Superior temporal gyrus (tissue), 1 donor: ENCODE data around the gene PDYN.

Experiments
- DNase-seq: peaks from one replicate; pipeline ENCODE4 v3.0.0-alpha.2; 2016; ENCODE audit errors: extremely low spot score

Gene PDYN

DNA sequence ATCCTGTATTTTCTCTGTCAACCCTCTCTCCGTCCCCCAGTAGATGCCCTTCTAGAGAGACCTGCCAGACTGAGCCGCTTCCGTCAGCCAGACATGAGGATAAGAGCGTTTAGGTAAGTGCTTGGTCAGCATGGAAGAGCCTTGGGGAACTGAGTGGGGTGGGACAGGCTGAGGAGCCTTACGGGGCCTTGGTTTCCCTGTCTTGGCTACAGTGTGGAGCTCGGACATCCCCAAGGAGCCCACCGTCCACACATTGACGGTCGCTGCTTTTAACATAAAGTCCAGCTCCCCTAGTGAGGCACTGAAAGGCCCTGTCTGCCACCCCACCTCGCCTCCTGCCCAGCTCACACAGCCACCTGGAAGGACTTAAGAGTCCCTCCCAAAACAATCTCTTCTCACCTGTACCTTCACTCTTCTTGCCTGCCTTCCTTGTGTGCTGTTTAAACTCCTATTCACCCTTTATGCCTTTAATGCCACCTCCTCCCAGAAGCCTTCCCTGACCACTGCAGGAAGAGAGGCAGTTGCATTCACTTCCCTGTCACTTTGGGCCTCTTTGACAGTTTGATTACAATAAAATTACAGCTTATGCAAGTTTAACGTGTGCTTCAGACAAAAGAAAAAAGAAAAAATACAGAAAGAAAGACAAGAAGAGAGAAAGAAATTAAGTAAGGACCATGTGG lies 42.3 kb downstream of the PDYN start:
- no peak for DNase-seq

GRCh38 chr20:1950836-1951235 lies 43.0 kb downstream of the PDYN start:
- DNase-seq = no peak

DNA sequence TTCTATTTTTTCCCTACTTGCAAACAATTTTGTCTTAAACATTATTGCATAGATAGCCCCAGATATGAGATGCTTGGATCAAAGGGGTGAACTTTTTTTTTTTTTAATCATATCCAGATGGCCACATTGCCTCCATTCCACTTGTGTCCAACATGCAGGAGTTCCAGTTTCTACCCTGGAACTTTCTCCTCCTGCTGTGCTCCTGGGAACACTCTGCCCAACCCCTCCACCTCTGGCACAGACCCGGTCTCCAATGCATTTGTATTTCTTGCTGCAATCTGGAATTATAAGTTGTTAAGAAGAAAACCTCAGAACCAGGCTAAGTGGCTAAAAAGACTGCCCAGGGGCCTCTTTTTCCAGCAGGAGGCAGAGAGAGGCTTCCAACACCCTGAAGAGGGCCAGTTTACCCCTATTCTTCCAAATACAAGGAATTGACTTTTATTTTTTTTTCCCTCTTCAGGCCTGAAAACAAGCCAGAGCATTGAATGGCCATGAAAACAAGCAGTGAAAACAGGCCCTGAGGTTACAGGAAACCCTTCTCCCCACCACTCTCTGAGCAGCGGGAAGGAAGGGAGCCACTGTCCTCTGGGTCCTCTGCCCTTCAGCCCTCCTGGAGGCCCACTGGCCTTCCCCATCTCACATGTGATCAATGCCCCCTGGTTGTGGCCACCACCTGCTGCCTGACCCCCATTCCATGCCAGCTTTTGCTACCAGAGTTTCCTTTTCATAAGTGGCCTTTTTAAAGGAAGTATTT lies 44.3 kb downstream of the PDYN start:
- DNase-seq = no peak

DNA sequence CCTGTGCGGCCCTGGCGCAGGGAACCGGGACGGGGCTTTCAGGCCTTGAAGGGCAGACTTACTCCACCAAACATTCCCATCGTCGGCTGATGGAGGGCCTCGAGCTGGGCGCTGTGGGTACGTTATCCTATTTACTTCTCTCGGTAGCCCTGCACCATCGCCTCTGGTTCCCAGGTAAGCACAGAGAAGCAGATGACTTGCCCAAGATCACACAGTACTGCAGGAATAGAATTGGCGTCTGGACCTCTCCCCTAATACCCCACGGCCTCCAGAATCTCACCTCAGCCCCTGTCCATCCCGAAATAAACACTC lies 46.4 kb downstream of the PDYN start:
- DNase-seq = no peak

- DNase-seq = no peak
Measured at GRCh38 chr20:1946762-1947534, 46.9 kb downstream of the PDYN start.

GRCh38 chr20:1946442-1946761 lies 47.5 kb downstream of the PDYN start:
- DNase-seq = no peak

- no peak for DNase-seq
Measured at GRCh38 chr20:1945660-1946059, 48.2 kb downstream of the PDYN start.

GRCh38 chr20:1945134-1945618 lies 48.7 kb downstream of the PDYN start:
- DNase-seq = no peak

DNA sequence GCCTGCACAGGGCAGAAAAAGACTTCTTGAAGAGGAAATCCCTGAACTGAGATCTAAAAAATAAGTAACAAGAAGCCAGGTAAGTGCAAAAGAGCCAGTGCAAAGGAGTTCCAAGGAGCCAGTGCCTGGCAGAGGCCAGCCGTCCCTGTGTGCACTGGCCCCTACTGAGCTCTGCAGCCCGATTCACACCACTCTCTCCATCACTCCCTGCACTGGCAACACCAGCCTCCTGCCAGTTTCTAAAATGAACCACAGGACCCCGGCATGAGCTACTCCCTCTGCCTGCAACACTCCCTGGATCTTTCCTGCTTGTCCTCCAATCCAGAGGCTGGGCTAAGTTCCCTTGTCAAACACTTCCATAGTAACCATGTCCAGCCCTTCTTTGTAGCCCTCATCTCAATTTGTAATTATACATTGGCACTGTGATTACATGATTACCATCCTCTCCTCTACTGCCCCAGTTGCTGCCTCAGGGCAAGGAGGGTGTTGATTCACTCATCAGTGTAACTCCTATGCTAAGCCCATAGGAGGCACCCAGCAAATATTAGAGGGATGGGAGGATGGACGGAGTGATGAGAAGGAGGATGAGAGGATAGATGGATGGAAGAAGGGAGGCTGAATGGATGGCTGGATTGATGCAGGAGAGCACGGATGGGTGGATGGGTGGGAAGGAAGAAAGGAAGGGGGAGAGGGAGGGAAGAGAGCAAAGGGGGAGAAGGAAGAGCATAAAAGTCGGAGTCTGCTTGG lies 49.3 kb downstream of the PDYN start:
- DNase-seq = no peak

GRCh38 chr20:1943275-1944002 lies 50.4 kb downstream of the PDYN start:
- DNase-seq = no peak

- no peak for DNase-seq
Measured at GRCh38 chr20:1942486-1943274, 51.2 kb downstream of the PDYN start.

GRCh38 chr20:1942061-1942460 lies 51.8 kb downstream of the PDYN start:
- DNase-seq = no peak

GRCh38 chr20:1941226-1941625 lies 52.6 kb downstream of the PDYN start:
- no peak for DNase-seq

DNA sequence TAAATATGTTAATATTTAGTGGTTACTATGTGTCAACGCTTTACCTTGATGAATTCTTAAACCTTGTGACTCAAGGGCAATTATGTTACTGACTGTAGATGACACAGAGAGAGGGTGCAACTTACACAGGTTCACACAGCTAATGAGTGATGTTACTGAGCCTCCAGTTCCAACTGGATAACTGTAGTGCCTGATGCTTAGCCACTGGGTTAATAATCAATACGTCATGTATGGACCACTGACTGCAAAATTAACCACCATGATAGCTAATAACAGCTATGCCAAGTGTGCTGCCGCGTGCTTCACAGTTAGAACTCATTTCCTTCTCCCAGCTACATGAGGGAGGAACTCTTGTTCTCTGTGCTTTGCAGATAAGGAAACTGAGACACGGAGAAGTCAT lies 53.3 kb downstream of the PDYN start:
- DNase-seq = no peak

DNA sequence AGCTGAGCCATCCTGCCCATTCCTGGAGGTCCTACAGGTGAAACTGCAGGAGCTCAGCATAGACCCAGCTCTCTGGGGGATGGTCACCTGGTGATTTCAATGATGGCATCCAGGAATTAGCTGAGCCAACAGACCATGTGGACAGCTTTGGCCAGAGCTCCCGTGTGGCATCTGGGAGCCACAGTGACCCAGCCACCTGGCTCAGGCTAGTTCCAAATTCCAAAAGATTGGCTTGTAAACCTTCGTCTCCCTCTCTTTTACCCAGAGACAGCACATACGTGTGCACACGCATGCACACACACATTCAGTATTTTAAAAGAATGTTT lies 54.6 kb downstream of the PDYN start:
- DNase-seq = no peak

- no peak for DNase-seq
Measured at GRCh38 chr20:1938464-1939269, 55.2 kb downstream of the PDYN start.

DNA sequence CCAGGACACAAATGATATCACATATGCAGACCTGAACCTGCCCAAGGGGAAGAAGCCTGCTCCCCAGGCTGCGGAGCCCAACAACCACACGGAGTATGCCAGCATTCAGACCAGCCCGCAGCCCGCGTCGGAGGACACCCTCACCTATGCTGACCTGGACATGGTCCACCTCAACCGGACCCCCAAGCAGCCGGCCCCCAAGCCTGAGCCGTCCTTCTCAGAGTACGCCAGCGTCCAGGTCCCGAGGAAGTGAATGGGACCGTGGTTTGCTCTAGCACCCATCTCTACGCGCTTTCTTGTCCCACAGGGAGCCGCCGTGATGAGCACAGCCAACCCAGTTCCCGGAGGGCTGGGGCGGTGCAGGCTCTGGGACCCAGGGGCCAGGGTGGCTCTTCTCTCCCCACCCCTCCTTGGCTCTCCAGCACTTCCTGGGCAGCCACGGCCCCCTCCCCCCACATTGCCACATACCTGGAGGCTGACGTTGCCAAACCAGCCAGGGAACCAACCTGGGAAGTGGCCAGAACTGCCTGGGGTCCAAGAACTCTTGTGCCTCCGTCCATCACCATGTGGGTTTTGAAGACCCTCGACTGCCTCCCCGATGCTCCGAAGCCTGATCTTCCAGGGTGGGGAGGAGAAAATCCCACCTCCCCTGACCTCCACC lies 56.4 kb downstream of the PDYN start:
- no peak for DNase-seq

DNA sequence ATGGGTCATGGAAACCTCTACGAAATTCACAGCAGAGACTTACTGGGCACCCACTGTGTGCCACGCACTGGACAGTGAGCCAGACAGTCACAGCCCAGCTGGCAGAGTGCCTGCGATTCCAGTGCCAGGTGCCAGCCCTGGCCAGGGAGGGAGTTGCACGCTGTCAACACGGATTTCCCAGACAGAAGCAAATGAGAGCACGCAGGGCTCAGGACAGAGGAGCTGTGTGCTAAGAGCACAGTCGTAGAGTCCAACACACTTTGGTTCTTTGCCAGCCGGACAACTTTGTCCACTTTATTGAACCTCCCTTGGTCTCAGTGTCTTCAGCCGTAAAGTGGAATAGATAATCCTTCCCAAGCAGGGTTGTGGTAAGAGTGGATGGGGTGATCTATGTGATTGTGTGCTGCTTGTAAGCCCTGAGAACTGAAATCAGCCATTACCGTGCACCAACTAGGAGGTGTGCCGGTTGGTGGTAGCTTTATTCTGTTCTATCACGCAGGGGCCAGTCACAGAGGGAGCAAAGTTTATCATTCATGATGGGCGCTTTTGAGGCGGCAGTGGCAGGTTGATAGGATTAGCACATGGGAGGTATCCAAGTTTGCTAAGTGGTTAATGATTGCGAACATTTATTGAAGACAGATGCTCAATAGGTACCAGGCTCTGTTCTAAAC lies 58.0 kb downstream of the PDYN start:
- DNase-seq = peak; percentile 90
